Measurements from ENCODE around the gene TESPA1.

- TF ChIP-seq ZNF148 (tag by site-specific recombination; IDR thresholded peaks at IDR 0.05; ENCODE audit: borderline replicate concordance) = no peak
- TF ChIP-seq ZNF146 (tag by site-specific recombination; IDR thresholded peaks at IDR 0.05) = no peak
- TF ChIP-seq SCRT1 (tag by site-specific recombination; IDR thresholded peaks at IDR 0.05; ENCODE audit: borderline replicate concordance) = no peak
- no peak for TF ChIP-seq ZBTB1 (tag by site-specific recombination; IDR thresholded peaks at IDR 0.05)
- no peak for TF ChIP-seq ZNF48 (tag by site-specific recombination; IDR thresholded peaks at IDR 0.05)
- TF ChIP-seq KLF16 (tag by site-specific recombination; IDR thresholded peaks at IDR 0.05) = no peak
- TF ChIP-seq, protein P1, sequence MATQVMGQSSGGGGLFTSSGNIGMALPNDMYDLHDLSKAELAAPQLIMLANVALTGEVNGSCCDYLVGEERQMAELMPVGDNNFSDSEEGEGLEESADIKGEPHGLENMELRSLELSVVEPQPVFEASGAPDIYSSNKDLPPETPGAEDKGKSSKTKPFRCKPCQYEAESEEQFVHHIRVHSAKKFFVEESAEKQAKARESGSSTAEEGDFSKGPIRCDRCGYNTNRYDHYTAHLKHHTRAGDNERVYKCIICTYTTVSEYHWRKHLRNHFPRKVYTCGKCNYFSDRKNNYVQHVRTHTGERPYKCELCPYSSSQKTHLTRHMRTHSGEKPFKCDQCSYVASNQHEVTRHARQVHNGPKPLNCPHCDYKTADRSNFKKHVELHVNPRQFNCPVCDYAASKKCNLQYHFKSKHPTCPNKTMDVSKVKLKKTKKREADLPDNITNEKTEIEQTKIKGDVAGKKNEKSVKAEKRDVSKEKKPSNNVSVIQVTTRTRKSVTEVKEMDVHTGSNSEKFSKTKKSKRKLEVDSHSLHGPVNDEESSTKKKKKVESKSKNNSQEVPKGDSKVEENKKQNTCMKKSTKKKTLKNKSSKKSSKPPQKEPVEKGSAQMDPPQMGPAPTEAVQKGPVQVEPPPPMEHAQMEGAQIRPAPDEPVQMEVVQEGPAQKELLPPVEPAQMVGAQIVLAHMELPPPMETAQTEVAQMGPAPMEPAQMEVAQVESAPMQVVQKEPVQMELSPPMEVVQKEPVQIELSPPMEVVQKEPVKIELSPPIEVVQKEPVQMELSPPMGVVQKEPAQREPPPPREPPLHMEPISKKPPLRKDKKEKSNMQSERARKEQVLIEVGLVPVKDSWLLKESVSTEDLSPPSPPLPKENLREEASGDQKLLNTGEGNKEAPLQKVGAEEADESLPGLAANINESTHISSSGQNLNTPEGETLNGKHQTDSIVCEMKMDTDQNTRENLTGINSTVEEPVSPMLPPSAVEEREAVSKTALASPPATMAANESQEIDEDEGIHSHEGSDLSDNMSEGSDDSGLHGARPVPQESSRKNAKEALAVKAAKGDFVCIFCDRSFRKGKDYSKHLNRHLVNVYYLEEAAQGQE (tag by site-specific recombination; IDR thresholded peaks at IDR 0.05) = no peak
- TF ChIP-seq ZNF24 (tag by site-specific recombination; IDR thresholded peaks at IDR 0.05) = no peak
- TF ChIP-seq ZNF335 (tag by site-specific recombination; conservative IDR thresholded peaks at IDR 0.05) = no peak
These were observed 43.7 kb downstream of the TESPA1 start for GRCh38 chr12:54940727-54941315.
